ENCODE measurements around the gene IL22RA1.

IL22RA1 gene

DNA sequence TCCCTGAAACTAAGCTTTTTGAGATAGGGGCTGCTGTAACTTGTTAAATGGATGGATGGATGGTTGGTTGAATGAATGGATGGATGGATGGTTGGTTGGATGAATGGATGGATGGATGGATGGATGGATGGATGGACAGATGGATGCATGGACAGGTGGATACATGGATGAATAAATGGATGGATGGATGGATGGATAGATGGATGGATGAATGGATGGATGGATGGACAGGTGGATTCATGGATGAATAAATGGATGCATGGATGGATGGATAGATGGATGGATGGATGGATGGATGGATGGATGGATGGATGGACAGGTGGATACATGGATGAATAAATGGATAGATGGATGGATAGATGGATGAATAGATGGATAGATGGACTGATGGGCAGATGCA lies 57.9 kb downstream of the IL22RA1 start:
- no peak for DNase-seq (ENCODE audit: low read depth)
- no peak overlapping the region for H3K4me3 ChIP-seq (ENCODE audit: control insufficient read depth, low read depth, low read length)
- TF ChIP-seq, protein P1, sequence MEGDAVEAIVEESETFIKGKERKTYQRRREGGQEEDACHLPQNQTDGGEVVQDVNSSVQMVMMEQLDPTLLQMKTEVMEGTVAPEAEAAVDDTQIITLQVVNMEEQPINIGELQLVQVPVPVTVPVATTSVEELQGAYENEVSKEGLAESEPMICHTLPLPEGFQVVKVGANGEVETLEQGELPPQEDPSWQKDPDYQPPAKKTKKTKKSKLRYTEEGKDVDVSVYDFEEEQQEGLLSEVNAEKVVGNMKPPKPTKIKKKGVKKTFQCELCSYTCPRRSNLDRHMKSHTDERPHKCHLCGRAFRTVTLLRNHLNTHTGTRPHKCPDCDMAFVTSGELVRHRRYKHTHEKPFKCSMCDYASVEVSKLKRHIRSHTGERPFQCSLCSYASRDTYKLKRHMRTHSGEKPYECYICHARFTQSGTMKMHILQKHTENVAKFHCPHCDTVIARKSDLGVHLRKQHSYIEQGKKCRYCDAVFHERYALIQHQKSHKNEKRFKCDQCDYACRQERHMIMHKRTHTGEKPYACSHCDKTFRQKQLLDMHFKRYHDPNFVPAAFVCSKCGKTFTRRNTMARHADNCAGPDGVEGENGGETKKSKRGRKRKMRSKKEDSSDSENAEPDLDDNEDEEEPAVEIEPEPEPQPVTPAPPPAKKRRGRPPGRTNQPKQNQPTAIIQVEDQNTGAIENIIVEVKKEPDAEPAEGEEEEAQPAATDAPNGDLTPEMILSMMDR (conservative IDR thresholded peaks at IDR 0.05; ENCODE audit: control insufficient read depth, insufficient read depth, low read depth, low read length), result no peak

DNA sequence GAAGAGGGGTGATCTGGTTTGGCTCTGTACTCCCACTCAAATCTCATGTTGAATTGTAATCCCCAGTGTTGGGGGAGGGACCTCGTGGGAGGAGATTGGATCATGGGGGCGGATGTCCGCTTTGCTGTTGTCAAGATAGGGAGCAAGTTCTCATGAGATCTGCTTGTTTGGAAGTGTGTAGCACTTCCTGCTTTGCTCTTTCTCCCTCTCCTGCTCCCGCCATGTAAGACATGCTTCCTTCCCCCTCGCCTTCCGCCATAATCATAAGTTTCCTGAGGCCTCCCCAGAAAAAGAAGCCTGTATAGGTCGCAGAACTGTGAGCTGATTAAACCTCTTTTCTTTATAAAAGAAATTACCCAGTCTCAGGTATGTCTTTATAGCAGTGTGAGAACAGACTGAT lies 58.9 kb downstream of the IL22RA1 start:
- no peak overlapping the region for H3K4me3 ChIP-seq (ENCODE audit: control insufficient read depth, low read depth, low read length)
- TF ChIP-seq, protein P1 (conservative IDR thresholded peaks at IDR 0.05; ENCODE audit: control insufficient read depth, insufficient read depth, low read depth, low read length), result no peak
- no peak for DNase-seq (ENCODE audit: low read depth)

DNA sequence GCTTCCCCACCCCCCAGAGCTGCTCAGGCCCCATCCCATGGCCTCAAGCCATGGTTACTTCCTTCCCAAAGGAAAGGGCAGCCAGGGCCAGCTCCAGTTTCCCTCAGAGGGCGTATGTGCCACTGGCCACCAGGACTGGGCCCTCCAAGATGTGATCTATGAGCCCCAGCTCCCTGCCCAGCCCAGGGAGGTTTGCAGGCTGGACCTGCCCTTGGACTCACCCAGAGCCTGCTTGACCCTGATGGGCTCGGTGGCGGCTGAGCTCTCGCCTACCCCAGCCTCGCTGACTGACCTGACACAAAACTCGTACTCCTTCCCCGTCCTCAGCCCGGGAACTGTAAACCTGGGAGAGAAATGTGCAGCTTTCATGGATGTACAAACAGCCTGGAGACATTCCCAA lies 60.6 kb downstream of the IL22RA1 start:
- TF ChIP-seq, protein P1 (conservative IDR thresholded peaks at IDR 0.05; ENCODE audit: control insufficient read depth, insufficient read depth, low read depth, low read length), result no peak
- DNase-seq (ENCODE audit: low read depth), result no peak
- no peak overlapping the region for H3K4me3 ChIP-seq (ENCODE audit: control insufficient read depth, low read depth, low read length)

DNA sequence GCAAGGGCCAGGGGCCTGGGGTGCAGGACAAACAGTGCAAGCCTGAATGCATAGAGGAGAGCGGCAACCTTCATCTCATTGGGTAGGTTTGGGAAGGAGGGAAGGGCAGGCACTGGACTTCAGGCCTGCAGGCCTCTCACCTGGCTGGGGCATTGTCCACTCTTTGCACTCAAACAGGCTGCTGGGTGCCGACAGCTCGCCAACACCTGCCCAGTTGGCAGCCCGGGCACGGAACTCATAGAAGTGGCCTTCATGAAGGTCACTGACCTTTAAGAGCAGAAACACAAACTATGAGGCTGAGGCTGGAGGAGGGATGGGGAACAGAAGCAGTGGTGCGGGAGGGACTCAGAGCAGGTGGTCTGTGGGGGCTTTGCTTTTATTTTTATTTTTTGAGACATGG lies 61.8 kb downstream of the IL22RA1 start:
- H3K4me3 ChIP-seq (ENCODE audit: control insufficient read depth, low read depth, low read length), result no peak overlapping the region
- no peak for DNase-seq (ENCODE audit: low read depth)
- TF ChIP-seq, protein P1 (conservative IDR thresholded peaks at IDR 0.05; ENCODE audit: control insufficient read depth, insufficient read depth, low read depth, low read length), result no peak

DNA sequence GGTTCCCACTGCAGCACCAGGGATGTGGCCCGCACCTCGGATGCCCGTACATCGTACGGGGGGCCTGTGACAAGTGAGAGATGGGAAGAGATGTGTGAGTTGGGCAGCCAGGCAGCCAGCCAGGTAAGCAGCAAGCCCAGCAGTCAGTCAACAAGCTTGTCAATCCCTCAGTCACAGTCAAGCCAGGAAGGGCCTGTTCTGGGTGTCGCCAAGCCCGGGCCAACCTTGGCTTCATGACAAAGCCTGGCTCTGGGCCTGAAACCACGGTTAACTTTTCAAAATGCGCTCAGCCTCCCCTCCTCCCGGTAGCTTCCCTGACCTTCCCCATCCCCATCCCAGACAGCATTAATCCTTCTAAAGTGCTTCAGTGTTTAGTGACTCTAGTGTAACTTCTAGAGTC lies 62.8 kb downstream of the IL22RA1 start:
- no peak overlapping the region for H3K4me3 ChIP-seq (ENCODE audit: control insufficient read depth, low read depth, low read length)
- TF ChIP-seq, protein P1 (conservative IDR thresholded peaks at IDR 0.05; ENCODE audit: control insufficient read depth, insufficient read depth, low read depth, low read length), result no peak
- DNase-seq (ENCODE audit: low read depth), result no peak

DNA sequence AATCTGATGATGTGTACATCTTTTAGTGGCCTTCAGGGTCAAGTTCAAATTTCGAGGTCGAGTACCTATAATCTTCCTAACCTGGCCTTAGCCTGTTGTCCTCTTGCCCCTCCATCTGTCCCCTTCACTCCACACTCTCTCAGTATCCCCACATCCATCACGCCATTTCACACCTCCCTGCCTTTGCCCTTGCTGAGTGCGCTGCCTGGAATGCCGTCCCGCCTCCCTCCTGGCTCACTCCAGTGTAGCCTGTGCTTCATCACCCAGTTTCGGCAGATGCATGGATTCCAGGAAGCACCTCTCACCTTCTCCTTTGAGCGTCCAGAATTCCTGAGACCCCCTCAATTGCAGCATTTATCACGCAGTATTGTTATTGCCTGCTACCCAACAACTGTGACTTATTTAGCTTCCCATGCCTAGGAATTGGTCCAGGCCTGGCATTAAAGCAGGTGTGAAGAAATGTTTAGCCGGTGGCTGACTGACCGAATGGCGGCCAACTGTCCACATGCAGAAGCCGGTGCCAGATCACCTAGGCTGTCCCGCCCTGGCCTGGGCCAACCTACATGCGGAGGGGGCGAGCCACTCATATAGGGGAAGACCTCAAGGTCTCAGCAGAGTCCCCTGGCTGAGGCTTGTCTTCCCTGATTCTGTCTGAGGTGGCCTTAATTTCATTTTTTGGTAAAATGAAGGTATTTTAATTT lies 65.5 kb downstream of the IL22RA1 start:
- TF ChIP-seq, protein P1 (conservative IDR thresholded peaks at IDR 0.05; ENCODE audit: control insufficient read depth, insufficient read depth, low read depth, low read length), result no peak
- H3K4me3 ChIP-seq (ENCODE audit: control insufficient read depth, low read depth, low read length), result no peak overlapping the region
- no peak for DNase-seq (ENCODE audit: low read depth)

DNA sequence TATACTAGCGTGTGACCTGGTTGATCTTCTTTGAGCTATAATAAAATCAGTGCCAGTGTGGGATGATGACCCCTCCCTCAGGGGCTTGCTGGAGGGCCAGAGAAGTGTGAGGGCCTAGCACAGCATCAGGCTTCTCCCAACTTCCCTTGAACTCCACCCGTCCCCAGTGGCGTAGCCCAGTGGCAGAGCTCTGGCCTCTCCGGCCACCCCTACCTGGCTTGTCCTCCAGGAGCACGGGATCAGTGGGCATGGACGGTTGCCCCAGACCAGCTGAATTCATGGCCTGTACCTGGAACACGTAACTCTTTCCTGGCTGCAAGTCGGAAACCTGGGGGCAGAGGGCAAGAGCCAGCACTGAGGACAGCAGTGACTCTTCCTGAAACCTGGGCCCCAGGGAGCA lies 67.0 kb downstream of the IL22RA1 start:
- TF ChIP-seq, protein P1 (conservative IDR thresholded peaks at IDR 0.05; ENCODE audit: control insufficient read depth, insufficient read depth, low read depth, low read length), result no peak
- DNase-seq (ENCODE audit: low read depth), result no peak

More for the DNA sequence above, 67.0 kb downstream of the IL22RA1 start:
- no peak overlapping the region for H3K4me3 ChIP-seq (ENCODE audit: control insufficient read depth, low read depth, low read length)

All from fibroblast of mammary gland (primary cell).